Astrocyte (in vitro differentiated cells and primary cell): Measurements from ENCODE around the gene OTUD5.

ENCODE experiments used
- CTCF ChIP-seq: IDR thresholded peaks from 2 replicates; pipeline ENCODE4 v1.5.1; 2011; ENCODE audit warnings: low read depth, mild to moderate bottlenecking, inconsistent platforms, low read length, moderate library complexity; ENCODE audit not compliant: insufficient read depth
- EZH2 ChIP-seq: IDR thresholded peaks from 2 replicates; pipeline ENCODE4 v1.6.1; 2012; ENCODE audit warnings: mild to moderate bottlenecking, low read length, inconsistent platforms; ENCODE audit not compliant: insufficient read depth

- no peak for TF ChIP-seq CTCF
- TF ChIP-seq EZH2: no peak
Measured at GRCh38 chrX:48960291-48960690, 2.9 kb upstream of the OTUD5 start.
